Gastrocnemius medialis (tissue), 4 donors: ENCODE results near the gene PSMA6. TPM values are rescaled to one million over a fixed set of nuclear protein-coding genes. Genes with fewer than 3 reads are reported as not detected.
"Not testable (repeated sequence)": the region's sequence is repeated elsewhere in the genome, so short reads cannot be mapped to it uniquely, and the experiment has no call there.

Experiments
- ATAC-seq, 2 donors: fragments of 150-250 bp; one replicate each; pipeline ENCODE4 v1.9.1; 2016
- DNase-seq, 2 donors: peaks; one replicate each; pipeline ENCODE4 v3.0.0-alpha.2; 2019
- H3K27ac ChIP-seq, 4 donors: fragments of 200-600 bp; sonication (generic); 1 replicate in 1 of 4; 2 replicates in 3 of 4; pipeline ENCODE4 v1.5.1; 2016 to 2018; ENCODE audit warnings: mild to moderate bottlenecking in 2 of 4, moderate library complexity in 1 of 4
- H3K27me3 ChIP-seq, 3 donors: fragments of 200-600 bp; sonication (generic) in 2 of 3; 1 replicate in 1 of 3; 2 replicates in 2 of 3; pipeline versions ENCODE4 v1.5.1 to v1.6.0; 2016 to 2019; ENCODE audit warnings: mild to moderate bottlenecking in 1 of 3, moderate library complexity in 1 of 3
- H3K36me3 ChIP-seq, 2 donors: fragments of 200-600 bp; sonication (generic) in 1 of 2; one replicate each; pipeline ENCODE4 v1.5.1; 2017 to 2018
- H3K4me1 ChIP-seq, 2 donors: fragments of 200-600 bp; sonication (generic) in 1 of 2; one replicate each; pipeline ENCODE4 v1.5.1; 2016 to 2017; ENCODE audit warnings: mild to moderate bottlenecking in 2 of 2
- H3K4me3 ChIP-seq, 4 donors: fragments of 200-600 bp; sonication (generic) in 3 of 4; 1 replicate in 1 of 4; 2 replicates in 3 of 4; pipeline ENCODE4 v1.5.1; 2016 to 2019; ENCODE audit warnings: mild to moderate bottlenecking in 2 of 4
- H3K9me3 ChIP-seq, 3 donors: fragments of 200-600 bp; sonication (generic) in 2 of 3; 1 replicate in 1 of 3; 2 replicates in 2 of 3; pipeline ENCODE4 v1.5.1; 2016 to 2019
- CTCF ChIP-seq, 5 experiments: fragments of 450-650 bp in 3 of 5; fragments of 200-600 bp in 2 of 5; sonication (generic) in 2 of 5; IDR thresholded peaks in 4 of 5; conservative IDR thresholded peaks in 1 of 5; 1 replicate in 4 of 5; 2 replicates in 1 of 5; pipeline ENCODE4 v1.5.1; 2016 to 2019; ENCODE audit warnings: antibody characterized with exemption in 5 of 5, mild to moderate bottlenecking in 3 of 5, moderate library complexity in 3 of 5
- POLR2A ChIP-seq, 2 donors: fragments of 450-650 bp; IDR thresholded peaks; one replicate each; pipeline ENCODE4 v1.6.1; 2017; ENCODE audit warnings: antibody characterized with exemption in 2 of 2, mild to moderate bottlenecking in 2 of 2, moderate library complexity in 2 of 2
- in situ Hi-C, 4 donors: fragments of 200-750 bp; cut with MboI; loops; one replicate each; pipeline versions ENCODE4 v1.15.0 to v1.8.0; 2017; ENCODE audit warnings: low sequenced_read_pairs in 4 of 4
- intact Hi-C: fragments of 100-400 bp; cut with DNase I; formaldehyde crosslinking; loops from one replicate; pipeline ENCODE4 v1.15.1; 2023; ENCODE audit warnings: low total_unique reads
- total RNA-seq, 4 donors: library from RNA; depleted of rRNA; stranded (reverse); fragments of >200 nt; gene quantifications; one replicate each; pipeline versions ENCODE4 v1.1.0 to v1.2.3, GENCODE V29; 2016

The PSMA6 gene
- total RNA-seq, 4 donors from 2014 or later: 323 to 502 (median 464) TPM

- in situ Hi-C loops: no loop called here
- H3K4me3 ChIP-seq: no peak overlapping the region
- H3K4me1 ChIP-seq: peaks cover 7 to 11% of the 10 kb centered on the region in 2 donors
- DNase-seq (no peak), ATAC-seq (no peak)
- H3K27ac ChIP-seq: no peak overlapping the region
- intact Hi-C loops: no loop called here
- TF ChIP-seq POLR2A (IDR thresholded peaks at IDR 0.05) (no peak), CTCF (IDR thresholded peaks at IDR 0.05 in 4 of 5, conservative IDR thresholded peaks at IDR 0.05 in 1 of 5) (no peak)
- no peaks in the 10 kb centered on the region for H3K27me3 ChIP-seq
- no peaks in the 10 kb centered on the region for H3K36me3 ChIP-seq
- no peaks in the 10 kb centered on the region for H3K9me3 ChIP-seq
Measured at GRCh38 chr14:35245051-35245450, 47.1 kb upstream of the PSMA6 start.

- intact Hi-C loops: no loop called here
- Histone ChIP-seq H3K36me3 (no peaks in the 10 kb centered on the region), H3K27me3 (no peaks in the 10 kb centered on the region), H3K9me3 (no peaks in the 10 kb centered on the region), H3K27ac (peak overlapping the region in 1 of 4 donors; percentile 17), H3K4me3 (no peak overlapping the region), H3K4me1 (peaks cover 7 to 11% of the 10 kb centered on the region in 2 donors)
- TF ChIP-seq CTCF (IDR thresholded peaks at IDR 0.05 in 4 of 5, conservative IDR thresholded peaks at IDR 0.05 in 1 of 5): no peak
- no peak for TF ChIP-seq POLR2A (IDR thresholded peaks at IDR 0.05)
- DNase-seq (no peak), ATAC-seq (no peak)
- in situ Hi-C loops: no loop called here
Measured at GRCh38 chr14:35247777-35248475, 44.3 kb upstream of the PSMA6 start.

DNA sequence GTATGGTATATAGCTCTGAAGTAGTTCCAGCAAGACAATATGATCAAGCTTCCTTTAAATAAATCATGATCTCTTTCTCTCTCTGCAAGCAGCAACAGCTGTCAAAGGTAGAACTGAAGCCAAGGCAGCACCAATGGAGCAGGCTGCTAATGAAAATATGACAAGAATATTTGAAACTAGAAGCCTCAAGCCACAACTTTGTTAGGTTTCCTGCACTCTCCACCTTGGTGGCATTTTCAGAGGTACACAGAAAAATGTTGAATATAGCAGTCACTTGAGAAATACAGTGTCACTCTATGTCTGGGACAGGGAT, 43.8 kb upstream of the PSMA6 start:
- peak overlapping the region in 1 of 4 donors; percentile 17 for H3K27ac ChIP-seq

DNA sequence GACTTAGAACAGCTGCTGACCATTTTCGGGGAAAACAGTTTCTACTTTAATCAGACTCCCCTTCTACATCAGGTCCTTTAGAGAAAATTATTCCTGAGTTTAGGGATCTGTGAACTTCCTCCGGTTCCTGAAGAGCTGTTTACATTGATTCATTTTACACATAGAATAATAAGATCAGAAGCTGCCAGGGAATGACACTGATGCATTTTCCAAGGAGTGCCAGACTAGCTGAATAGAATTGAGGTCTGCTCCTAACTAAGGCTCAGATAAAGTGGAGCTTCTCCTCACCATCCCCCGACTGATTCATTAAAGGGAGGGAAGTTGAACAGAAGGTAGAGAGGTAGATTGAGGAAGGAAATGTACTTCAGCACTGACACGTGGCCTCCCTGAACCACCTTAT, 41.9 kb upstream of the PSMA6 start:
- no peak for ATAC-seq
- Histone ChIP-seq H3K27ac (no peak overlapping the region), H3K4me3 (no peak overlapping the region), H3K9me3 (no peaks in the 10 kb centered on the region), H3K27me3 (no peaks in the 10 kb centered on the region), H3K4me1 (peaks cover 7 to 11% of the 10 kb centered on the region in 2 donors), H3K36me3 (no peaks in the 10 kb centered on the region)
- in situ Hi-C loops (no loop called here), intact Hi-C loops (no loop called here)
- TF ChIP-seq CTCF (IDR thresholded peaks at IDR 0.05 in 4 of 5, conservative IDR thresholded peaks at IDR 0.05 in 1 of 5) (no peak), POLR2A (IDR thresholded peaks at IDR 0.05) (no peak)
- no peak for DNase-seq

More for the DNA sequence above, 43.8 kb upstream of the PSMA6 start:
- peak in 1 of 2 donors; percentile 77 for ATAC-seq
- no peaks in the 10 kb centered on the region for H3K9me3 ChIP-seq
- TF ChIP-seq POLR2A (IDR thresholded peaks at IDR 0.05) (no peak), CTCF (IDR thresholded peaks at IDR 0.05 in 4 of 5, conservative IDR thresholded peaks at IDR 0.05 in 1 of 5) (no peak)
- intact Hi-C loops: no loop called here
- H3K4me3 ChIP-seq: no peak overlapping the region
- peaks cover 7 to 11% of the 10 kb centered on the region in 2 donors for H3K4me1 ChIP-seq
- no peak for DNase-seq
- no peaks in the 10 kb centered on the region for H3K36me3 ChIP-seq
- no peaks in the 10 kb centered on the region for H3K27me3 ChIP-seq
- in situ Hi-C loops: no loop called here

DNA sequence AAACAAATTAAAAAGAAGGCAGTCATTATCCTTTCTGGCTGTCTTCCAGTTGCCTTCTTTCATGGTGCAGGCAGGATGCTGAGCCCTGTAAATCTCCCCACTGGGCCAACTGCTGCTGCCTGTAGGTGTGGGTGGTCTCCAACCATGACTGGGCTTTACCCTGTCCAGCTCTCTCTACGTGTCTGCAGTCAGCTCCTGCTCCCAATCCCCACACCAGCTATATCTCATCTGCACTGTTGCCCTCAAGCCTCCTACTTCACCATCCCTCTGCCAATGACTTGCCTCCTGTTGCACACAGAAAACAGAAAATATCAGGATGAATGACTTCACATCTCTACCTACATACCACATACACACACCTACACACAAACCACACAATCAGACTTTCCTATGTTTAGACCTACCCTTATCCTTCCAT, 39.7 kb upstream of the PSMA6 start:
- H3K27me3 ChIP-seq: no peaks in the 10 kb centered on the region
- DNase-seq (no peak), ATAC-seq (no peak)
- intact Hi-C loops (no loop called here), in situ Hi-C loops (no loop called here)
- TF ChIP-seq POLR2A (IDR thresholded peaks at IDR 0.05) (no peak), CTCF (IDR thresholded peaks at IDR 0.05 in 4 of 5, conservative IDR thresholded peaks at IDR 0.05 in 1 of 5) (no peak)
- H3K27ac ChIP-seq: no peak overlapping the region
- no peaks in the 10 kb centered on the region for H3K9me3 ChIP-seq
- no peaks in the 10 kb centered on the region for H3K36me3 ChIP-seq
- peaks cover 7 to 12% of the 10 kb centered on the region in 2 donors for H3K4me1 ChIP-seq
- H3K4me3 ChIP-seq: no peak overlapping the region

GRCh38 chr14:35253056-35253455, 39.1 kb upstream of the PSMA6 start:
- in situ Hi-C loops, H3K4me3 ChIP-seq, H3K27me3 ChIP-seq, H3K36me3 ChIP-seq, H3K27ac ChIP-seq, ATAC-seq, DNase-seq, H3K9me3 ChIP-seq, intact Hi-C loops: not testable (repeated sequence)
- H3K4me1 ChIP-seq: peaks cover 5 to 11% of the 10 kb centered on the region in 2 donors

GRCh38 chr14:35254034-35254622, 38.1 kb upstream of the PSMA6 start:
- H3K4me3 ChIP-seq, DNase-seq, H3K27me3 ChIP-seq, H3K27ac ChIP-seq, in situ Hi-C loops, intact Hi-C loops, H3K36me3 ChIP-seq, H3K4me1 ChIP-seq, ATAC-seq, H3K9me3 ChIP-seq: not testable (repeated sequence)
